ENCODE measurements around the gene PTTG1. TPM values are rescaled to one million over a fixed set of nuclear protein-coding genes. Genes with fewer than 3 reads are reported as not detected.

Gene PTTG1
- total and polyA plus RNA-seq, 2 donors (not counting 1 experiment from before 2014, with no cell fraction given), result 77.5 to 108 TPM

DNA sequence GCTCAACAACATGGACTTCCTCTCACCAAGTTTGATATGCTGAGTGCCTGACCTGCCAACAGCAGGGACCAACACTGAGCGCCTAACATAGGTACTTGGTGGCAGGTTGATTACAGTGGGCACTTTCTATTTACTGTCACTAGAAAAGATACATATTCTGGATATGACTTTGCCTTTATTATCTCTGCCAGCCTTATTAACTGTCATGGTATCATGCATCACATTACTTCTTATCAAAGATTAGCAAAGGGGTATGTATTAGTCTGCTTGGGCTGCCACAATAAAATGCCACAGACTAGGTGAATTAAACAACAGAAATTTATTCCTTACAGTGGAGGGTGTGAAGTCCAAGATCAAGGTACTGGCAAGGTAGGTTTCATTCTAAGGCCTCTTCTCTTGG lies 37.0 kb upstream of the PTTG1 start:
- H3K4me3 ChIP-seq (replicated peaks in 1 of 4; ENCODE audit: control extremely low read depth in 1 of 4, insufficient read depth in 1 of 4, low read depth in 3 of 4, low read length in 4 of 4), result no peak overlapping the region

DNA sequence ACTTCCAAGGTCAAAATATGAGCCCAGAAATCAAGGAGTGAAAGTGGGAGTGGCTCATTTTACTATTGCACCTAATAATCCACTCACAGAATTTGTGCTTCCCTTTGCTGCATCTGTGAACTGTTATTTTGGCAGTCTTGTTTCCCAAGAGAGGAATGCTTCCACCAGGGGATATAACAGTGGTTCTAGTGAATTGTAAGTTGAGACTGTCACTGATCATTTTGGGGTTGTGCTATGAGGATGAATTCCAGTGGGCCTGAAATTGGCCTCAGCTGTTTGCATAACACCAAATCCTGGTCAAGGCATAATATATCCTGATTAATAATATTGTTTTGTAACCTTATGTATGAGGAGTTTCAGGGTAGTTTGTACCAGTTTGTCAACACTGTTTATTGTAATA lies 36.2 kb upstream of the PTTG1 start:
- no peaks in the 10 kb centered on the region for H3K36me3 ChIP-seq (ENCODE audit: control insufficient read depth, insufficient read depth, low read length)
- H3K27ac ChIP-seq (ENCODE audit: insufficient read depth, low read length), result no peak overlapping the region
- no peaks in the 10 kb centered on the region for H3K27me3 ChIP-seq (ENCODE audit: control insufficient read depth, insufficient read depth, low read length)
- no peaks in the 10 kb centered on the region for H3K4me1 ChIP-seq (ENCODE audit: control insufficient read depth, extremely low read depth, insufficient read depth, low read length)
- H2AFZ ChIP-seq (ENCODE audit: low read length), result no peak overlapping the region
- TF ChIP-seq, protein P1, sequence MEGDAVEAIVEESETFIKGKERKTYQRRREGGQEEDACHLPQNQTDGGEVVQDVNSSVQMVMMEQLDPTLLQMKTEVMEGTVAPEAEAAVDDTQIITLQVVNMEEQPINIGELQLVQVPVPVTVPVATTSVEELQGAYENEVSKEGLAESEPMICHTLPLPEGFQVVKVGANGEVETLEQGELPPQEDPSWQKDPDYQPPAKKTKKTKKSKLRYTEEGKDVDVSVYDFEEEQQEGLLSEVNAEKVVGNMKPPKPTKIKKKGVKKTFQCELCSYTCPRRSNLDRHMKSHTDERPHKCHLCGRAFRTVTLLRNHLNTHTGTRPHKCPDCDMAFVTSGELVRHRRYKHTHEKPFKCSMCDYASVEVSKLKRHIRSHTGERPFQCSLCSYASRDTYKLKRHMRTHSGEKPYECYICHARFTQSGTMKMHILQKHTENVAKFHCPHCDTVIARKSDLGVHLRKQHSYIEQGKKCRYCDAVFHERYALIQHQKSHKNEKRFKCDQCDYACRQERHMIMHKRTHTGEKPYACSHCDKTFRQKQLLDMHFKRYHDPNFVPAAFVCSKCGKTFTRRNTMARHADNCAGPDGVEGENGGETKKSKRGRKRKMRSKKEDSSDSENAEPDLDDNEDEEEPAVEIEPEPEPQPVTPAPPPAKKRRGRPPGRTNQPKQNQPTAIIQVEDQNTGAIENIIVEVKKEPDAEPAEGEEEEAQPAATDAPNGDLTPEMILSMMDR (conservative IDR thresholded peaks at IDR 0.05 in 1 of 2, IDR thresholded peaks at IDR 0.05 in 1 of 2; ENCODE audit: low read depth in 1 of 2, low read length in 2 of 2), result no peak
- no peak for TF ChIP-seq EZH2 (IDR thresholded peaks at IDR 0.05; ENCODE audit: low read length, missing control alignments)
- no peak overlapping the region for H3K4me3 ChIP-seq (replicated peaks in 1 of 4; ENCODE audit: control extremely low read depth in 1 of 4, insufficient read depth in 1 of 4, low read depth in 3 of 4, low read length in 4 of 4)
- no peaks in the 10 kb centered on the region for H3K9me3 ChIP-seq (ENCODE audit: control insufficient read depth, insufficient read depth, low read depth, low read length)
- H3K4me2 ChIP-seq (ENCODE audit: extremely low read depth, insufficient read depth, low read length), result no peak overlapping the region
- H3K79me2 ChIP-seq (ENCODE audit: control insufficient read depth, insufficient read depth, low read length), result no peaks in the 10 kb centered on the region
- H4K20me1 ChIP-seq (ENCODE audit: control insufficient read depth, extremely low read depth, insufficient read depth, low read length), result no peaks in the 10 kb centered on the region
- no peak overlapping the region for H3K9ac ChIP-seq (ENCODE audit: insufficient read depth, low read length)
- no peak for DNase-seq (ENCODE audit: low read depth in 2 of 2)

More for the DNA sequence above, 37.0 kb upstream of the PTTG1 start:
- H3K9me3 ChIP-seq (ENCODE audit: control insufficient read depth, insufficient read depth, low read depth, low read length), result no peaks in the 10 kb centered on the region
- H3K27ac ChIP-seq (ENCODE audit: insufficient read depth, low read length), result no peak overlapping the region
- no peaks in the 10 kb centered on the region for H3K4me1 ChIP-seq (ENCODE audit: control insufficient read depth, extremely low read depth, insufficient read depth, low read length)
- H2AFZ ChIP-seq (ENCODE audit: low read length), result no peak overlapping the region
- TF ChIP-seq, protein P1 (conservative IDR thresholded peaks at IDR 0.05 in 1 of 2, IDR thresholded peaks at IDR 0.05 in 1 of 2; ENCODE audit: low read depth in 1 of 2, low read length in 2 of 2), result no peak
- no peak for TF ChIP-seq EZH2 (IDR thresholded peaks at IDR 0.05; ENCODE audit: low read length, missing control alignments)
- H3K79me2 ChIP-seq (ENCODE audit: control insufficient read depth, insufficient read depth, low read length), result no peaks in the 10 kb centered on the region
- no peak for DNase-seq (ENCODE audit: low read depth in 2 of 2)
- H3K4me2 ChIP-seq (ENCODE audit: extremely low read depth, insufficient read depth, low read length), result no peak overlapping the region
- H3K9ac ChIP-seq (ENCODE audit: insufficient read depth, low read length), result no peak overlapping the region
- no peaks in the 10 kb centered on the region for H3K27me3 ChIP-seq (ENCODE audit: control insufficient read depth, insufficient read depth, low read length)
- H3K36me3 ChIP-seq (ENCODE audit: control insufficient read depth, insufficient read depth, low read length), result no peaks in the 10 kb centered on the region
- H4K20me1 ChIP-seq (ENCODE audit: control insufficient read depth, extremely low read depth, insufficient read depth, low read length), result no peaks in the 10 kb centered on the region

DNA sequence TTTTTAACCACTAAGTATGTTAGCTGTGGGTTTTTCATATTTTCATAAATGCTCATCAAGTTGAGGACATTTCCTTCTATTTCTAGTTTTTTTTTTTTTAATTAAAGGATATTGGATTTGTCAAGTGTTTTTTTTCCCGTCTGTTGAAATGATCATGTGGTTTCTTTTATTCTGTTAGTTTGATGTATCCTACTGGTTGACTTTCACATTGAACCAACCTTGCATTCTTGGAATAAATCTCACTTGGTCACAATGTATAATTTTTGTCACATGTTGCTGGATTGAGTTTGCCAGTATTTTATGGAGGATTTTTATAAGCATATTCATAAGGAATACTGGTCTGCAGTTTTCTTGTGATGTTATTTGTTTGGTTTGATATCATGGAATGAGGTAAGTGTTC lies 34.2 kb upstream of the PTTG1 start:
- Histone ChIP-seq H3K9ac (ENCODE audit: insufficient read depth, low read length) (no peak overlapping the region), H3K4me2 (ENCODE audit: extremely low read depth, insufficient read depth, low read length) (no peak overlapping the region), H3K4me3 (replicated peaks in 1 of 4; ENCODE audit: control extremely low read depth in 1 of 4, insufficient read depth in 1 of 4, low read depth in 3 of 4, low read length in 4 of 4) (no peak overlapping the region), H3K4me1 (ENCODE audit: control insufficient read depth, extremely low read depth, insufficient read depth, low read length) (no peaks in the 10 kb centered on the region), H3K27ac (ENCODE audit: insufficient read depth, low read length) (no peak overlapping the region), H3K36me3 (ENCODE audit: control insufficient read depth, insufficient read depth, low read length) (no peaks in the 10 kb centered on the region), H3K79me2 (ENCODE audit: control insufficient read depth, insufficient read depth, low read length) (no peaks in the 10 kb centered on the region), H3K27me3 (ENCODE audit: control insufficient read depth, insufficient read depth, low read length) (no peaks in the 10 kb centered on the region), H2AFZ (ENCODE audit: low read length) (no peak overlapping the region), H4K20me1 (ENCODE audit: control insufficient read depth, extremely low read depth, insufficient read depth, low read length) (no peaks in the 10 kb centered on the region), H3K9me3 (ENCODE audit: control insufficient read depth, insufficient read depth, low read depth, low read length) (no peaks in the 10 kb centered on the region)
- TF ChIP-seq, protein P1 (conservative IDR thresholded peaks at IDR 0.05 in 1 of 2, IDR thresholded peaks at IDR 0.05 in 1 of 2; ENCODE audit: low read depth in 1 of 2, low read length in 2 of 2), result no peak
- no peak for TF ChIP-seq EZH2 (IDR thresholded peaks at IDR 0.05; ENCODE audit: low read length, missing control alignments)
- DNase-seq (ENCODE audit: low read depth in 2 of 2), result no peak

Data from fibroblast of lung (primary cell).